Activated T-cell treated with anti-CD3 and anti-CD28 coated beads, Interleukin-2, amount 50 U/mL, for 1 hour (primary cell): ENCODE data around the gene NEK1.

Source experiments
- DNase-seq: peaks from one replicate; pipeline ENCODE4 v3.0.0-alpha.2; 2020

The NEK1 gene

GRCh38 chr4:169352360-169352759 is 260.0 kb downstream of the NEK1 start:
- DNase-seq = no peak

- no peak for DNase-seq
These were observed 260.5 kb downstream of the NEK1 start for GRCh38 chr4:169351872-169352271.

GRCh38 chr4:169348541-169348940 is 263.8 kb downstream of the NEK1 start:
- DNase-seq = no peak

- DNase-seq = no peak
These were observed 265.5 kb downstream of the NEK1 start for GRCh38 chr4:169346840-169347239.

GRCh38 chr4:169345316-169345721 is 267.1 kb downstream of the NEK1 start:
- DNase-seq = no peak
